GM11168 (cell line): ENCODE measurements around the gene ITFG1.
"Not testable (repeated sequence)": the region's sequence is repeated elsewhere in the genome, so short reads cannot be mapped to it uniquely, and the experiment has no call there.

Source experiments
- in situ Hi-C: fragments of 300-500 bp; cut with MboI; formaldehyde crosslinking; loops from one replicate; pipeline ENCODE4 v1.12.0; 2022; ENCODE audit warnings: low sequenced_read_pairs; ENCODE audit not compliant: unreplicated experiment

Gene ITFG1

DNA sequence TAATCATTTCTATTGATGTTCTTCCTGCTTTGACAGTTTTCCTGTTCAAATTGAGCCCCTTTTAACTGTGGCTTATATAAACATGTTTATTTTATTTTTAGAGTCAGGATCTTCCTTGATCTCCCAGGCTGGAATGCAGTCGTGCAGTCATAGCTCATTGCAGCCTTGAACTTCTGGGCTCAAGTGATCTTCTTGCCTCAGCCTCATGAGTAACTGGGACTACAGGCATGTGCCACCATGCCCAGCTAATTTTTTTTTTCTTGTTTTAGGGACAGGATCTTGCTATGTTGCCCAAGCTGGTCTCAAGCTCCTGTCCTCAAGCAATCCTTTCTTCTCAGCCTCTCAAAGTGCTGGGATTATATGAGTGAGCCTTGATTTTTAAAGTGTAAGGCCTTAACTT lies 14.9 kb upstream of the ITFG1 start:
- in situ Hi-C loops: no loop called here

DNA sequence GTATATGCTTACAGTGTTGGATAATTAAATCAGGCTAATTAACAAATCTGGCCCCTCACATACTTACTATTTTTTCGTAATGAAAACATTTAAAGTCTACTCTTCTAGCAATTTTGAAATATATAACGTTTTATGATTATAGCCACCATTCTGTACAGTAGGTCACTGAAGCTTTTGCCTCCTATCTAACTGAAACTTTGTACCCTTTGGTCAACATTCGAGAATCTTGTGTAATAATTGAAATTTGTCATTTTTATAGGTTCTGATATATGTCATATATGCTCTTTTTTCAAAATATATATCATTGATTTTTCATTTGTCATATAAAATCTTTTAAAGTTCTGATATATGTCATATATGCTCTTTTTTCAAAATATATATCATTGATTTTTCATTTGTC lies 12.9 kb upstream of the ITFG1 start:
- in situ Hi-C loops: no loop called here

DNA sequence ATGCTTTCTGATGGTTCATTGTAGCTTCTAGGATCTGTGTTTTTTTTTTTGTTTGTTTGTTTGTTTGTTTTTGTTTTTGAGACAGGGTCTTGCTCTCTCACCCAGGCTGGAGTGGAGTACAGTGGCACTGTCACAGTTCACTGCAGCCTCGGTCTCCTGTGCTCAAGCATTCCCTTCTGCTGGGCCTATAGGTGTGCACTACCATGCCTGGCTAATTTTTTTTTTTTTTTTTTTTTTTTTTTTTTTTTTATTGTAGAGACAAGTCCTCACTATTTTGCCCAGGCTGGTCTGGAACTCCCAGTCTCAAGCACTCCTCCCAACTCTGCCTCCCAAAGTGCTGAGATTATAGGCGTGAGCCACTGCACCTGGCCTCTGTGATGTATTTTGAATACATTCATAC lies 12.1 kb upstream of the ITFG1 start:
- in situ Hi-C loops: not testable (repeated sequence)

DNA sequence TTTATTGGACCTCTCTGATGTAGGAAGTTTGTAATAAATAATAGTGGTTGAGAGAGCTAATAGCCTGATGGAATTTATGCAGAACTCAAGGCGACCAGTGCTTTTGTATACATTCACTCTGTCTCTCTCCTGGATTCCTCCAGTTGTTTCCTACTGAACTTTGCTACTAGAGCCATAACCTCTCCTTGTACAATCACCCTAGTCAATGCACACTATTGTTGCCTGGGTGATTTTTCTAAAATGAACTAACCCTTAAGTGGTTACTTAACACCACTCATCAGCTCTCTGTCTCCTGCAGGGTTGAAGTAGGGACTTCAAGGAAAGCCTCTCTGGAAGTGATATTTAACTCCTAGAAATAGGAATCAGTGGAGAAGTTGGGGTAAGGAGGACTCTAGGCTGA lies 9.9 kb upstream of the ITFG1 start:
- in situ Hi-C loops: no loop called here

DNA sequence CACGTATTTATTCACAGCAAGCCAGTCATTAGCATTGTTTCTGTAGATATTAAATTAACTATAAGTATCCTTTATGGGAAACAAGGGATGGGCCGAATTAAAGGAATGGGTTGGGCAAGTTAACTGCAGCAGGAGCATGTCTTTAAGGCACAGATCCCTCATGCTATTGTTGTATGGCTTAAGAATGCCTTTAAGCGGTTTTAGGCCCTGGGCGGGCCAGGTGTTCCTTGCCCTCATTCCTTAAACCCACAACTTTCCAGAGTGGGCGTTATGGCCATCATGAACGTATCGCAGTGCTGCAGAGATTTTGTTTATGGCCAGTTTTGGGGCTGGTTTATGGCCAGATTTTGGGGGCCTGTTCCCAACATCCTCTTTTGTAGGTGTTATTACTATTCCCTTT lies 9.3 kb upstream of the ITFG1 start:
- in situ Hi-C loops: no loop called here

DNA sequence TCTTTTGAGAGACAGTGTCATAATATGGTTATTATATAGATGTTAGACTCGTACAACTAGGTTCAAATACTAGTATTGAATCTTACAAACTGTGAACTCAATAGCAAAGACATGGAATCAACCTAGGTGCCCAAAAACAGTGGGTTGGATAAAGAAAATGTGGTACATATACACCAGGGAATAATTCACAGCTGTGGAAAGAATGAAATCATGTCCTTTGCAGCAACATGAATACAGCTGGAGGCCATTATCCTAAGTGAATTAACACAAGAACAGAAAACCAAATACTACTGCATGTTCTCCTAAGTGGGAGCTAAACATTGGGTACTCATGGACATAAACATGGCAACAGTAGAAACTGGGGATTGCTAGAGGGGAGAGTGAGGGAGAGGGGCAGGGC lies 8.4 kb upstream of the ITFG1 start:
- in situ Hi-C loops: no loop called here

DNA sequence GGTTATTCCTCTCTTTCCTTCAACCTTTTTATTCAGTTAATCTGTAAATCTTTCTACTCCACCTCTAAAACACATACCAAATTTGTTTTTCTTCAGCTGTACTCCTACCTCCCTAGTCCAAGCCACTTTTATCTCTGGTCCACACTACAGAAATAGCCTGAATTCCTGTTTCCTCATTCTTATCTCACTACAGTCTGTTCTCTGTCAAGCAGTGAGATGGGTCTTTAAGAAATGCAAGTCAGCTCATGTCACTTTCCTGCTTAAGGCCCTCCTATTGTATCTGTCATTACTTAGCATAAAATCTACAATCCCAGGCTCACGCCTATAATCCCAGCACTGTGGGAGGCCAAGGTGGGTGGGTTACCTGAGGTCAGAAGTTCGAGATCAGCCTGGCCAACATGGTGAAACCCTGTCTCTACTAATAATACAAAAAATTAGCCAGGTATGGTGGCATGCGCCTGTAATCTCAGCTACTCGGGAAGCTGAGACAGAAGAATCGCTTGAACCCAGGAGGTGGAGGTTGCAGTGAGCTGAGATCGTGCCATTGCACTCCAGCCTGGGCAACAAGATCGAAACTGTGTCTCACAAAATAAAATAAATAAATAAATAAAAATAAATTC lies 7.3 kb upstream of the ITFG1 start:
- in situ Hi-C loops: not testable (repeated sequence)

DNA sequence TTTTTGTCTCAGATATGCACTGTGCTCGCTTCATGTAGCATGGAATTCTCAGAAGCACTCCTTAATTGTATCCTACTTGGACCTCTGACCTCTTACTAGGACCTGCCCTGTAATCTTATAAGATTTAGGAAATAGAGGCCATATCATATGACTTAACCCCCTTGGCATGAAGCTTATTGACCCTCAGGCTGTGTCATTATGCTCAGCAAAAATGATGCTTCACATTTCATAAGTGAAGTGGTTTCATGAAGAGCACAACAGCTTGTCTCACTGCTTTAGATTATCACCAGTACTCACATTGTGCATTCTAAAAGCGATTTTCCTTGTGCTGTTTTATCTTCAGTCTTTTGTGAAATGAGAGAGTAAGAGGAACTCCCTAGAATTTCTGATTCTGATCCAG lies 6.6 kb upstream of the ITFG1 start:
- in situ Hi-C loops: no loop called here

DNA sequence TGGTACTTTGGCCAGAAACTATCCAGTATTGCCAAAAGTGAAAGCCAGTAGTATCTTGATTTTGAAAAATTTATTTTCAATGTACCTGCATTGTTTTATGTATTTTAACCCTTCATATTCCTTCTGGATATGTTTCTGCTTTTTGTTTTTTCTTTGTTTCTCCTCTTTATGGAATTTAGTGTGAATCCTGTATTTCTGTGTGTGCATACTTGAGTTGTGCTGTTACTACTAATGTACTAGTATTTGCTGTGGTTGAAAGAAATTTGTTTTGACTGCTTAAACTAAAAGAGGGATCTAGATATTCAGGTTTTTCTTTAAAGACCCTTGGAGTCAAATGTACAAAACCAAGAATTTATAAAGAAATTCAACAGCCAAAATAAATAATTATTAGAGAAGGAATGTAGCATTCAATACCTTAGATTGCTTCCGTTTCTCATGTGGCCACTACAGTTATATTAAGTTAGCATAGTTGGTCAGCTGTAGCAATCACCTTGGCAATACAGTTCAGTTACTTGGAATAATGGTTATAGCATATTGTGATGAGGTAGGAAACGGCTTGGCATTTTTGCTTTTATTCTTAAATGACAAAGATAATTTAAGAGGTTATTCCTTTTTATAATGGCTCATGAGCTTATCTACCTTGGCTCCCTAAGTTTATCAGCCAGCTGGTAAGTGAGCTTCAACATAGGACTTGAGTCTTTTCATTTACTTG lies 5.2 kb upstream of the ITFG1 start:
- in situ Hi-C loops: no loop called here

DNA sequence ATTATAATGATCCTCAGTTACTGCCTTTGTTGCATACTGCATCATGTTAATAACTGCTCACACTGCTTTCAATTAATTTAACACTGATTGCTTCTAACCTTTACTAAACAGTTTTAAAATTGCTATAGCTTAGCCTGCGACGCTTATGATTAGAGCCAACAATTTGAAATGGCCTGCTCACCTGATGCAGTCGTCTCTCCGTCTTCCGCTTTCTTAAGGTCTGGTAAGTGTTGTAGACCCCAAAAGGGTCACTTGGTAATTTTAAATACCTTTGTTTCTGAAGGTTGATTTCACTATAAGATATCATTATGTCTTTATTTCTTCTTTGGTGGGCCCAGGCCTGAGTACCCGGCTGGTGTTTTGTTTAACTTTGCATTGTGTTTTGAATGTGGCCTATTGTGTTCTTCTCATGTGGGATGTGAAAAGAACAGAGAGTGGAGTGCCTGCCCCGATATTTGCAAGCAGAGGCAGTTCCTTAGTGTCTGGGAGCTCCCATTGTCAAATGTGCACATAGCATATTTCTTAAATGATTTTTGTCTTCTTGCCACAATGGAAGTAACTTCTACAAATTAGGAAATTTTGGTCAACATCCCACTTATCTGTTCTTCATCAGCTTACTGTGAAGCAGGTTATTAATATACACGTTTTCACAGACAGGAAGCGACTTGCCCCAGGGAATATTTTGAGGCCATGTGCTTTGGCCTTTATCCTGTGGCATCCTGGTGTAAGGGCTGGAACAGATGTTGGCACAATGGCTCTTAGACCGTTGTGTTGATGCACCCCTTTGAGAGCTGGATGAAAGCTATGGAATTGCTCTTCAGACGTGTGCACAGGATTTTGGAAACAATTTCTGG lies 3.1 kb upstream of the ITFG1 start:
- in situ Hi-C loops: no loop called here

DNA sequence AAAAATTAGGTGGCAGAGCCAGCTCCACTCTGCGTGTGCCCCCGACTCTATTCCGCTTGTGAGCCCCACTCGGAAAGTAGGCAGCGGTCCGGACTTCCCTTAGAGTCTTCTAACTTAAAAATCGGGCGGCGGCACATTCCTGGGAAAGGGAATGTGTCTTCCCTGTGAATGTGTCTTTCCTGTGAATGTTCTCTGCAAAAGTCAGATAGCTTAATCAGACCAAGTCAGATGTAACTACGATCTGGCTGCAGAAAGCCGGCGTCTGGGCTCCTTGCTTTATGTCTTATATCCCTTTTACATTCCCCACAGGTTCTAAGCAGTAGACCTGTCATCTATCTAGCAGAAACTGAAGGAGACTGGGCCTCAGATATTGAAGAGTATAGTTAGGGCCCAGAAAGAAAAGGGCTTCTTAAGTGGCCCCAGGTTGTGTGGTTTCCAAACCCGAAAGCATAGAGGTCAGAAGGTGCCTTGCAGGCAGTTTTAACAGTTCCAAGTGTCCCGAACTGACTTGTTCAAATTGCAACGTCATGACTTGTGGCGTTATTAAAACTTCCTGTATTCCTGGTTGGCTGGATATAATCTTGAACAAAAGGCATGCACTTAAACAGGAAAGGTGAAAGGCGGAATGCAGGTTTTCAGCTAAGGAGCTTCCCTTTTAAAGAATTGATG lies 869 bp upstream of the ITFG1 start:
- in situ Hi-C loops: no loop called here

DNA sequence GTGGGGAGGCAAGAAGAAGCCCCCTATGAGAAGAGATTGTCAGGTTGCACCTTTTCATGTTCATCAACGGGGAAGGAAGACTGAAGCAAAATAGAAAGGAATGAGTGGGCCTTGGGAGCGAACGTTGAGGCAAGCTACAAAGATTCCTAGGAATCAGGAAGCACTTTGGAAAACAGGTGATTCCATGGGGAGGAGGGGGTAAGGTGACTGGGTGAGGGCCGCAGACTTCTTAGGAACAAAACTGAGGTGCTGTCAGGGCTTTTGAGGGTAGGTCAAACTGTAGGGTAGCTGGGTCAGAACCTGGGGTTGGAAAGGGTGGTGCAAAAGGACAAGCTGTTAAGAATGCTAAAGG lies 528 bp downstream of the ITFG1 start:
- in situ Hi-C loops: no loop called here

DNA sequence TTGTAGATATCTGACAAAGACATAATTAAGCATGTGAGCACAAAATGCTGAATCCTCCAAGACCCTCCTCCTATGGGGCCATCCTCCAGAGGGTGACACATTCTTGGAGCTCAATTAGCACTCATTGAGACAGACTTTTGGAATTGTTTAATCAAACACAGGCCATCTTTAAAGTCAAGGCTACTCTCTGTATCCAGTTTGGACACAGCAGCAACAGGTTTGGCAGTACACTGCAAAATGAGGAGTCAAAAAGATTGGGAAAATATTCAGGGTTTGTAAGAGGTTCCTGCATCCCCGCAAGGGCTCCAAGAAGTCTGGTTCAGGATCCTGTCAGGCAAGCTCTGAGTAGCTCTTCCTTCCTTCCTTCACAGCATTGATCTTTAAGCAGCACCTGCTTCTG lies 1.3 kb downstream of the ITFG1 start:
- in situ Hi-C loops: no loop called here

DNA sequence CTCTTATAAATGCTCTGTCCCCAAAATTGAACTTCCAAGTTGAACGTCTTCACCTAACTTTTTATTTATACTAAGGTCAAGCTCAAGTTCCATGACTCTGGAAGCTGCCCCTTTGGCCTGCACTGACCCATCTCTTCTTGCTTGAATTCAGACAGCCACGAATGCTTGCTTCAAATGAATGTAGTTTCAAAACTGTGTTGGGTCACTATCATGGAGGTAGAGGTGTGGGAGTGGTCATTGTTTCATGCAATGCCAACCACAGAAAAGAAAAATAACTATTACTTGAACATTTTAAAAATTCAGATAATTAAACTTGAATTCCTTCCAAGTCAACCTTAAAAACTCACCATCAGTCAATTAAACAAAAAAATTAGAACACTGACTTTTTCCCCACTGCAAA lies 2.5 kb downstream of the ITFG1 start:
- in situ Hi-C loops: no loop called here

DNA sequence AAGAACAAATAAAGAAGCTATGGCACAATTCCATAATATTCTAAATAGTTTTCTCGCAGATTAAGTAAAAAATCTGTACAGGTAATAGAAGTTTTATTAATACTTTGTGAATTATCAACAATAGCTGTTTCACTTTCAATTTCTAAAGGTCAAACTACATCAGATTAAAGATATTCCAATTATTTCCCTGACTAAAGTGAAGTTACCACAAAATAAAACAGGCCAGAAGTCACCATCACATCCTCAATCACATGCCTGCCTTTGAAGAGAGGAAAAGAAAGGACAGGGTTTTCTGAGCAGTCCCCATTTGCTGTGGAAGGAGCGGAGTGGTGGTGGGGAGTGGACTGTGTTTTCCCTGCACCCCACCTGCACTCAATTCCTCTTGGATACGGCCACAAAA lies 11.1 kb downstream of the ITFG1 start:
- in situ Hi-C loops: no loop called here

DNA sequence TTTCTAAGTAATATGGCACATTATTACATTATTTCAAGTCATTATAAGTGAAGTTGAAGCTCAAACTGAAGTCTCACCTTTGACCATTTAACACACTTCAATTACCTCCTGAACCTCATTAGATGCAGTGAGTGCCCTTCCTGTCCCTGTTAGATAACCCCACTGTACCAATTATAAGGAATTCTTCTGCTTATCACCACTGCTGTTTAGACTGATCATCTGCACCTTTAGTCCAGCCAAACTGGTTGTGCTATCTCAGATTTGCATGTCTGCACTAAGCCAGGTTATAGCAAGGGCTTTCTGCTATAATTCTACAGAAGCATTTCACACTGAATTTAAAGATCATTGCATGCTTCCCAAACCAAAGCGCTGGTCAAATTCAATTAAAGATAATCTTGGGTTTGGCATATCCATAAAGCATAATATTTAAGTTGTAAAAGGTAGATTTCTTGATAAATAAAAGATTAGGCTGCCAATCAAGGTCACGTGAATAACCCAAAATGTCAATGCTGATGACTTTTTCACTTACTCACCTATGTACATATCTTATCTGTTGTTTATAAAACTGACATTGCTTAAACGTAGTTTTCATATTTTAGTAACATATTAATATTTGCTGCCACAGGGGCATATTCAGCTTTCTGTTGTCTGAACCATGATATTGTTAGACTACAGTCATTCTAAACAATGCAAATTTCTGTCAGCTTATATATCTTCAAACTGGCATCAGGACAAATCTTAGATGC lies 11.9 kb downstream of the ITFG1 start:
- in situ Hi-C loops: no loop called here

DNA sequence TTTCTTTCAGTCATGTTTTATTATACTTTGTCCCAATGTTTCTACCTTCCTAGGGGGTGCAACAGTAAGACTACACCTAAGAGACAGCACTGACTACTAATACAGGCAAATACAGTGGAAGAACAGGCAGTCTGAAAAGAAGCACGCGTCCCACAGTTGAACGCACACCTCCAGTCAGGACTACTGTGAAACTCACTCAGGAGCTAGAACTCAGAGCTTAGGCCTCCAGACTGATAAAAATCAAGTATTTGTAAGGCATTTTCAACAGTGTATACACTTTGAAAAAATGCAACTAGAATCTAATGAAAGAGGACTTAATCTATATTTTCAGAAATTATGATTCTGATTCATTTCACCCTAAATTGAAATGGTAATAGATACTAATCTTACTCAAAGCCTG lies 14.4 kb downstream of the ITFG1 start:
- in situ Hi-C loops: no loop called here

DNA sequence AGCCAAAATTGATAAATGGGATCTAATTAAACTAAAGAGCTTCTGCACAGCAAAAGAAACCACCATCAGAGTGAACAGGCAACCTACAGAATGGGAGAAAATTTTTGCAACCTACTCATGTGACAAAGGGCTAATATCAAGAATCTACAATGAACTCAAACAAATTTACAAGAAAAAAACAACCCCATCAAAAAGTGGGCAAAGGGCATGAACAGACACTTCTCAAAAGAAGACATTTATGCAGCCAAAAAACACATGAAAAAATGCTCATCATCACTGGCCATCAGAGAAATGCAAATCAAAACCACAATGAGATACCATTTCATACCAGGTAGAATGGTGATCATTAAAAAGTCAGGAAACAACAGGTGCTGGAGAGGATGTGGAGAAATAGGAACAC lies 18.0 kb downstream of the ITFG1 start:
- in situ Hi-C loops: not testable (repeated sequence)

DNA sequence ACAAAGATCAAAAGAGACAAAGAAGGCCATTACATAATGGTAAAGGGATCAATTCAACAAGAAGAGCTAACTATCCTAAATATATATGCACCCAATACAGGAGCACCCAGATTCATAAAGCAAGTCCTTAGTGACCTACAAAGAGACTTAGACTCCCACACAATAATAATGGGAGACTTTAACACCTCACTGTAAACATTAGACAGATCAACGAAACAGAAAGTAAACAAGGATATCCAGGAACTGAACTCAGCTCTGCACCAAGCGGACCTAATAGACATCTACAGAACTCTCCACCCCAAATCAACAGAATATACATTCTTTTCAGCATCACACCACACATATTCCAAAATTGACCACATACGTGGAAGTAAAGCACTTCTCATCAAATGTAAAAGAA lies 20.8 kb downstream of the ITFG1 start:
- in situ Hi-C loops: not testable (repeated sequence)

DNA sequence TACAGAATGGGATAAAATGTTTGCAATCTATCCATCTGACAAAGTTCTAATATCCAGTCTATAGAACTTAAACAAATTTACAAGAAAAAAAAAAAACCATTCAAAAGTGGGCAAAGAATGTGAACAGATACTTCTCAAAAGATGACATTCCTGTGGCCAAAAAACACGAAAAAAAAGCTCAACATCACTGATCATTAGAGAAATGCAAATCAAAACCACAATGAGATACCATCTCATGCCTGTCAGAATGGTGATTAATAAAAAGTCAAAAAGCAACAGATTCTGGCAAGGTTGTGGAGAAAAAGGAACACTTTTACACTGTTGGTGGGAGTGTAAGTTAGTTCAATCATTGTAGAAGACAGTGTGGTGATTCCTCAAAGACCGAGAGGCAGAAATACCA lies 26.6 kb downstream of the ITFG1 start:
- in situ Hi-C loops: not testable (repeated sequence)
